Esophagus muscularis mucosa (tissue), 3 donors: Measurements from ENCODE around the gene GPC5.

Source experiments
- POLR2A ChIP-seq: fragments of 450-650 bp; IDR thresholded peaks from one replicate; pipeline ENCODE4 v1.6.1; 2017; ENCODE audit warnings: antibody characterized with exemption, moderate library complexity, mild to moderate bottlenecking, low read depth
- POLR2AphosphoS5 ChIP-seq, 2 donors: sonication (generic); formaldehyde crosslinking; IDR thresholded peaks; one replicate each; pipeline ENCODE4 v1.6.1; 2017; ENCODE audit warnings: antibody characterized with exemption in 2 of 2
- TF ChIP-seq, protein P1 (sequence below), 3 experiments: fragments of 200-600 bp in 2 of 3; fragments of 450-650 bp in 1 of 3; sonication (generic) in 2 of 3; IDR thresholded peaks; one replicate each; pipeline ENCODE4 v1.5.1; 2017 to 2019; ENCODE audit warnings: antibody characterized with exemption in 3 of 3, mild to moderate bottlenecking in 2 of 3, moderate library complexity in 1 of 3

DNA sequence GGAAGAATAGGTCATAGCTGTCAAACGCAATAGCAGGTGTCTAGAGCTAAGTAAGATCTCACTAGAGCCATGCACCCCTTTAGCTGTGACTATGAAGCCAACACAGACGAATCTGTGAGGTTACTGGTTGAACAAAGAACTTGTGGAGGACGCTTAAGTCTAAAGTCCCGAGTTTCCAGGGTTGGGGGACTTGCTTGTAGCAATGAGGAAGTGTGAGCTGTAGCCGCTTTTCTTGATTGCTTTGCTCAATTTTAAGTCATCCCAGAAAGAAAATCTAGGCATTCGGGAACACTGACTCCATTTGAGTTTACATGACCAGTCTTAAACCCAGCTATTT is 1.6 kb downstream of the GPC5 start:
- TF ChIP-seq POLR2A (no peak), POLR2AphosphoS5 (IDR thresholded peaks at IDR 0.05) (no peak)
- TF ChIP-seq, protein P1, sequence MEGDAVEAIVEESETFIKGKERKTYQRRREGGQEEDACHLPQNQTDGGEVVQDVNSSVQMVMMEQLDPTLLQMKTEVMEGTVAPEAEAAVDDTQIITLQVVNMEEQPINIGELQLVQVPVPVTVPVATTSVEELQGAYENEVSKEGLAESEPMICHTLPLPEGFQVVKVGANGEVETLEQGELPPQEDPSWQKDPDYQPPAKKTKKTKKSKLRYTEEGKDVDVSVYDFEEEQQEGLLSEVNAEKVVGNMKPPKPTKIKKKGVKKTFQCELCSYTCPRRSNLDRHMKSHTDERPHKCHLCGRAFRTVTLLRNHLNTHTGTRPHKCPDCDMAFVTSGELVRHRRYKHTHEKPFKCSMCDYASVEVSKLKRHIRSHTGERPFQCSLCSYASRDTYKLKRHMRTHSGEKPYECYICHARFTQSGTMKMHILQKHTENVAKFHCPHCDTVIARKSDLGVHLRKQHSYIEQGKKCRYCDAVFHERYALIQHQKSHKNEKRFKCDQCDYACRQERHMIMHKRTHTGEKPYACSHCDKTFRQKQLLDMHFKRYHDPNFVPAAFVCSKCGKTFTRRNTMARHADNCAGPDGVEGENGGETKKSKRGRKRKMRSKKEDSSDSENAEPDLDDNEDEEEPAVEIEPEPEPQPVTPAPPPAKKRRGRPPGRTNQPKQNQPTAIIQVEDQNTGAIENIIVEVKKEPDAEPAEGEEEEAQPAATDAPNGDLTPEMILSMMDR (IDR thresholded peaks at IDR 0.05) = no peak
